ENCODE results near the gene CFAP299.

The CFAP299 gene

GRCh38 chr4:80967346-80967745 is 631.8 kb downstream of the CFAP299 start:
- DNase-seq, result no peak

GRCh38 chr4:80980239-80980638 is 644.7 kb downstream of the CFAP299 start:
- DNase-seq, result no peak

- no peak for DNase-seq
Measured at GRCh38 chr4:80986011-80986410, 650.5 kb downstream of the CFAP299 start.

- DNase-seq, result no peak
Measured at GRCh38 chr4:80989921-80990544, 654.5 kb downstream of the CFAP299 start.

GRCh38 chr4:80990851-80991250 is 655.3 kb downstream of the CFAP299 start:
- no peak for DNase-seq

- no peak for DNase-seq
Measured at GRCh38 chr4:80999943-81000342, 664.4 kb downstream of the CFAP299 start.

- DNase-seq, result no peak
Measured at GRCh38 chr4:81003597-81004111, 668.1 kb downstream of the CFAP299 start.

- no peak for DNase-seq
Measured at GRCh38 chr4:81007417-81007816, 671.9 kb downstream of the CFAP299 start.

Data from activated CD8-positive, alpha-beta memory T cell treated with anti-CD3 and anti-CD28 coated beads, Interleukin-2, amount 50 U/mL, for 48 hours (primary cell).